K562 (cell line): Measurements from ENCODE around the gene NACAD. TPM values are rescaled to one million over a fixed set of nuclear protein-coding genes. Genes with fewer than 3 reads are reported as not detected.

Source experiments
- BCL6 ChIP-seq: fragments of 250-450 bp; sonication (Bioruptor Pico); IDR thresholded peaks from 2 replicates; pipeline ENCODE4 v1.4.0; 2020
- CBX5 ChIP-seq: IDR thresholded peaks from 2 replicates; pipeline ENCODE4 v1.6.1; 2014; ENCODE audit warnings: low read depth, borderline replicate concordance
- CEBPG ChIP-seq, 3 experiments: fragments of 200-800 bp in 1 of 3; sonication (Bioruptor generic) in 1 of 3; sonication (generic) in 1 of 3; formaldehyde crosslinking in 1 of 3; IDR thresholded peaks in 2 of 3; conservative IDR thresholded peaks in 1 of 3; 2 replicates each; pipeline versions ENCODE4 v1.6.1 to v1.8.0; 2016 to 2022; ENCODE audit warnings: missing compliant biosample characterization in 2 of 3, missing genetic modification characterization in 2 of 3, mild to moderate bottlenecking in 1 of 3, missing genetic modification reagents in 1 of 3
- CHD2 ChIP-seq: IDR thresholded peaks from 2 replicates; pipeline ENCODE4 v1.6.1; 2011; ENCODE audit warnings: low read depth, low read length
- EP300 ChIP-seq: IDR thresholded peaks from 2 replicates; pipeline ENCODE4 v1.6.1; 2012; ENCODE audit warnings: low read length, improper control_type of control experiment
- ETV5 ChIP-seq: sonication (generic); formaldehyde crosslinking; IDR thresholded peaks from 2 replicates; pipeline ENCODE4 v1.4.0; 2020; ENCODE audit warnings: low read depth, mild to moderate bottlenecking, missing genetic modification reagents
- EWSR1 ChIP-seq: fragments of 450-650 bp; IDR thresholded peaks from 2 replicates; pipeline ENCODE4 v1.6.1; 2018; ENCODE audit warnings: borderline replicate concordance, mild to moderate bottlenecking, low read depth, moderate library complexity; ENCODE audit not compliant: partially characterized antibody
- GABPB1 ChIP-seq: sonication (generic); formaldehyde crosslinking; IDR thresholded peaks from 2 replicates; pipeline ENCODE4 v1.8.0; 2022; ENCODE audit warnings: mild to moderate bottlenecking, missing genetic modification reagents
- HDAC2 ChIP-seq: fragments of 450-650 bp; IDR thresholded peaks from 2 replicates; pipeline ENCODE4 v1.6.1; 2016; ENCODE audit warnings: mild to moderate bottlenecking
- NEUROD1 ChIP-seq: fragments of 150-350 bp; IDR thresholded peaks from 2 replicates; pipeline ENCODE4 v1.6.1; 2014; ENCODE audit warnings: borderline replicate concordance, low read length, low read depth; ENCODE audit not compliant: partially characterized antibody
- PKNOX1 ChIP-seq: fragments of 450-650 bp; IDR thresholded peaks from 2 replicates; pipeline ENCODE4 v1.6.1; 2016
- POLR2AphosphoS2 ChIP-seq: IDR thresholded peaks from 2 replicates; pipeline ENCODE4 v1.6.1; 2012; ENCODE audit warnings: low read length, improper control_type of control experiment
- RBM25 ChIP-seq: fragments of 200-400 bp; formaldehyde crosslinking; IDR thresholded peaks from 2 replicates; pipeline ENCODE4 v1.6.1; 2018; ENCODE audit warnings: low read length, low read depth, moderate library complexity; ENCODE audit not compliant: severe bottlenecking
- RFX7 ChIP-seq: fragments of 250-450 bp; sonication (Bioruptor Pico); IDR thresholded peaks from 2 replicates; pipeline ENCODE4 v1.5.1; 2021; ENCODE audit warnings: mild to moderate bottlenecking
- SRSF3 ChIP-seq: fragments of 200-400 bp; formaldehyde crosslinking; IDR thresholded peaks from 2 replicates; pipeline ENCODE4 v1.6.1; 2016; ENCODE audit warnings: mild to moderate bottlenecking, low read length, moderate library complexity; ENCODE audit not compliant: insufficient read depth
- SUPT5H ChIP-seq: fragments of 450-650 bp; IDR thresholded peaks from 2 replicates; pipeline ENCODE4 v1.6.1; 2016
- TAF1 ChIP-seq: IDR thresholded peaks from 2 replicates; pipeline ENCODE4 v1.6.1; 2011; ENCODE audit warnings: mild to moderate bottlenecking, low read length, moderate library complexity; ENCODE audit not compliant: insufficient read depth, control insufficient read depth, severe bottlenecking; ENCODE audit errors: extremely low read depth
- XRCC5 ChIP-seq: fragments of 200-400 bp; formaldehyde crosslinking; IDR thresholded peaks from 2 replicates; pipeline ENCODE4 v1.6.1; 2017; ENCODE audit warnings: low read depth, mild to moderate bottlenecking, low read length
- ZFP1 ChIP-seq: fragments of 450-650 bp; formaldehyde crosslinking; IDR thresholded peaks from 2 replicates; pipeline ENCODE4 v1.4.0; 2020; ENCODE audit warnings: mild to moderate bottlenecking, mixed read lengths
- ZNF445 ChIP-seq: fragments of 250-450 bp; sonication (Bioruptor Pico); IDR thresholded peaks from 2 replicates; pipeline ENCODE4 v1.4.0; 2020; ENCODE audit warnings: low read depth, mild to moderate bottlenecking, moderate library complexity
- ZNF699 ChIP-seq: fragments of 250-450 bp; sonication (Bioruptor Pico); IDR thresholded peaks from 2 replicates; pipeline ENCODE4 v1.8.0; 2021; ENCODE audit warnings: mild to moderate bottlenecking, moderate library complexity; ENCODE audit not compliant: insufficient replicate concordance
- polyA plus RNA-seq, 8 experiments: library from polyadenylated mRNA; depleted of rRNA in 4 of 8; stranded (reverse) in 5 of 8; unstranded in 3 of 8; fragments of >200 nt; fragmentation: Nextera tagmentation in 2 of 8; fragmentation: Illumina TruSeq in 1 of 8; extraction: Ambion mirVana in 2 of 8; extraction: Trizol in 1 of 8; gene quantifications; 2 replicates each; pipeline versions ENCODE4 v1.2.1 to v1.2.3, GENCODE V29; 2011 to 2014; ENCODE audit warnings: inconsistent platforms in 1 of 8, missing spikeins in 1 of 8
- total RNA-seq, 7 experiments: library from RNA; depleted of rRNA in 6 of 7; stranded (reverse); fragments of >200 nt in 6 of 7; fragmentation: Illumina TruSeq in 2 of 7; extraction: Trizol in 2 of 7; gene quantifications; 2 replicates each; pipeline versions ENCODE4 v1.2.1 to v1.2.3, GENCODE V29; 2011 to 2021; ENCODE audit warnings: low replicate concordance in 1 of 7
- TF ChIP-seq, protein P1 (sequence below), 2 experiments: IDR thresholded peaks; 2 replicates each; pipeline ENCODE4 v1.6.1; 2012; ENCODE audit warnings: improper control_type of control experiment in 2 of 2, low read depth in 2 of 2, low read length in 2 of 2, borderline replicate concordance in 1 of 2
- TF ChIP-seq, protein P2 (sequence below): fragments of 250-450 bp; sonication (Bioruptor Pico); IDR thresholded peaks from 2 replicates; pipeline ENCODE4 v1.5.0; 2020; ENCODE audit warnings: mild to moderate bottlenecking

The NACAD gene
- total and polyA plus RNA-seq, 9 of the 15 experiments (the other 6 are each of a cell fraction or from before 2014, with no cell fraction given) = under 0.01 to 0.03 (median 0.02) TPM; not detected in 5

DNA sequence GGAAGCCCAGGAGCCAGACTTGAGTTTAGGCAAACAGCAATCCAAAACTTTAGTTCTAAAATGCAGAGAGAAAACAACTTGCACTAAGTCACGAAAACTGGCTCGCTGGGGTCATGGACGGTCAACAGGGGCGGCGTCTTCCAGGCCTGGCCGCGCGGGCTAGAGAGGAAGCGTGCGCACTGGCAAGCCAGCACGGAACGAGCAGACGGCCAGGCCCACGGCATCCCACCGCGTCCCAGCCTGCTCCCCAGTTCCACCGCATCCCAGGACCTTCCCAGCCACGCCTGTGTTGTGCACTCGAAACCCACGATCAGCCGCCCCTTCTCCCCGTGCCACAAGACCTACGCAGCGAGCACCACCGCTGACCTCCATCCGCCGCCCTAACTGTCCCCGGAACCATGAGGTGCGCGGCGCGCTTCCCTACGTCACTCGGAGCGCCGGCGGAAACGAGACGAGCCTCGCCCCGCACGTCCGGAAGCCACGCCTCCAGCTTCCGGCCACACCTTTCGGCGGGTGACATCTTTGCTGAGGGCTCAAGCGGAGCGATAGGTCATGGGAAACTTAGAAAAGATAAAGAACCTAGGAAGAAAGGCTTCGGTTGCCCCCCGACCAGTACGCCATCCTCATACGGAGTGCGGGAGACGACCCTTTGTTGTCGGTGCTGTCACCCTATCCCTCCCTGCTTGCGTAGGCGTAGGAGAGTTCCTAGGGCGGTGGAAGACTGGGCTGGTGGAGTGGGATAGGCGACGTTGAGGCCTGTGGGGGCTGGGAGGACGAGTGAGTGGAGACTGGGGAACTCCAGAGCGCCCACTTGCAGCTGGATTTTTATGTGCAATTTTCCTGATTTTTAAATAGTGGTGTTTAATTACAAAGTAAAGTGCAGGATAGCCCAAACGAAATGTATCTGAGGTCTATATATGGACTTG is 22.8 kb upstream of the NACAD start, which contains the start of gene TBRG4 (continued):
- peak; percentile 96 for TF ChIP-seq TAF1
- TF ChIP-seq, protein P1, sequence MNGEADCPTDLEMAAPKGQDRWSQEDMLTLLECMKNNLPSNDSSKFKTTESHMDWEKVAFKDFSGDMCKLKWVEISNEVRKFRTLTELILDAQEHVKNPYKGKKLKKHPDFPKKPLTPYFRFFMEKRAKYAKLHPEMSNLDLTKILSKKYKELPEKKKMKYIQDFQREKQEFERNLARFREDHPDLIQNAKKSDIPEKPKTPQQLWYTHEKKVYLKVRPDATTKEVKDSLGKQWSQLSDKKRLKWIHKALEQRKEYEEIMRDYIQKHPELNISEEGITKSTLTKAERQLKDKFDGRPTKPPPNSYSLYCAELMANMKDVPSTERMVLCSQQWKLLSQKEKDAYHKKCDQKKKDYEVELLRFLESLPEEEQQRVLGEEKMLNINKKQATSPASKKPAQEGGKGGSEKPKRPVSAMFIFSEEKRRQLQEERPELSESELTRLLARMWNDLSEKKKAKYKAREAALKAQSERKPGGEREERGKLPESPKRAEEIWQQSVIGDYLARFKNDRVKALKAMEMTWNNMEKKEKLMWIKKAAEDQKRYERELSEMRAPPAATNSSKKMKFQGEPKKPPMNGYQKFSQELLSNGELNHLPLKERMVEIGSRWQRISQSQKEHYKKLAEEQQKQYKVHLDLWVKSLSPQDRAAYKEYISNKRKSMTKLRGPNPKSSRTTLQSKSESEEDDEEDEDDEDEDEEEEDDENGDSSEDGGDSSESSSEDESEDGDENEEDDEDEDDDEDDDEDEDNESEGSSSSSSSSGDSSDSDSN (IDR thresholded peaks at IDR 0.05; ENCODE audit: borderline replicate concordance in 1 of 2, low read depth in 2 of 2, low read length in 2 of 2) = no peak
- TF ChIP-seq, protein P2, sequence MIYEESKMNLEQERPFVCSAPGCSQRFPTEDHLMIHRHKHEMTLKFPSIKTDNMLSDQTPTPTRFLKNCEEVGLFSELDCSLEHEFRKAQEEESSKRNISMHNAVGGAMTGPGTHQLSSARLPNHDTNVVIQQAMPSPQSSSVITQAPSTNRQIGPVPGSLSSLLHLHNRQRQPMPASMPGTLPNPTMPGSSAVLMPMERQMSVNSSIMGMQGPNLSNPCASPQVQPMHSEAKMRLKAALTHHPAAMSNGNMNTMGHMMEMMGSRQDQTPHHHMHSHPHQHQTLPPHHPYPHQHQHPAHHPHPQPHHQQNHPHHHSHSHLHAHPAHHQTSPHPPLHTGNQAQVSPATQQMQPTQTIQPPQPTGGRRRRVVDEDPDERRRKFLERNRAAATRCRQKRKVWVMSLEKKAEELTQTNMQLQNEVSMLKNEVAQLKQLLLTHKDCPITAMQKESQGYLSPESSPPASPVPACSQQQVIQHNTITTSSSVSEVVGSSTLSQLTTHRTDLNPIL (CRISPR knock-in tag) = no peak
- no peak; the same call in 1 of the 2 replicates for TF ChIP-seq CEBPG (CRISPR knock-in tag; IDR thresholded peaks at IDR 0.05)
- no peak for TF ChIP-seq CEBPG (tag; conservative IDR thresholded peaks at IDR 0.05 in 1 of 2, IDR thresholded peaks at IDR 0.05 in 1 of 2)
- TF ChIP-seq POLR2AphosphoS2 = peak; percentile 81; the same call in 1 of the 2 replicates
- TF ChIP-seq EWSR1 = no peak
- TF ChIP-seq RFX7 (CRISPR knock-in tag) = no peak
- no peak for TF ChIP-seq RBM25
- no peak for TF ChIP-seq XRCC5
- TF ChIP-seq CBX5 = no peak
- peak; percentile 41 for TF ChIP-seq NEUROD1
- TF ChIP-seq SUPT5H = peak; percentile 98
- TF ChIP-seq GABPB1 (CRISPR knock-in tag) = peak; percentile 93
- TF ChIP-seq ZFP1 = no peak
- peak; percentile 100 for TF ChIP-seq ETV5
- no peak; the same call in 1 of the 2 replicates for TF ChIP-seq EP300
- TF ChIP-seq BCL6 (CRISPR knock-in tag) = no peak
- no peak for TF ChIP-seq ZNF445
- peak; percentile 95 for TF ChIP-seq HDAC2
- TF ChIP-seq CHD2 = 0 out of 2 replicates have a peak, but pooled peaks have one; percentile 46
- TF ChIP-seq PKNOX1 = peak; percentile 74
- no peak for TF ChIP-seq ZNF699 (CRISPR knock-in tag)
- TF ChIP-seq SRSF3 = no peak
